ENCODE data around the gene ANKRD7.

Gene ANKRD7

GRCh38 chr7:118224521-118224920, at the start of gene ANKRD7:
Gene ANKRD7, plus strand, starts transcription at chr7:118224704. Its CDS starts 127 bp downstream, at chr7:118224831.
- DNase-seq, result no peak

GRCh38 chr7:118175740-118176139, 48.8 kb upstream of the ANKRD7 start:
- no peak for DNase-seq

DNA sequence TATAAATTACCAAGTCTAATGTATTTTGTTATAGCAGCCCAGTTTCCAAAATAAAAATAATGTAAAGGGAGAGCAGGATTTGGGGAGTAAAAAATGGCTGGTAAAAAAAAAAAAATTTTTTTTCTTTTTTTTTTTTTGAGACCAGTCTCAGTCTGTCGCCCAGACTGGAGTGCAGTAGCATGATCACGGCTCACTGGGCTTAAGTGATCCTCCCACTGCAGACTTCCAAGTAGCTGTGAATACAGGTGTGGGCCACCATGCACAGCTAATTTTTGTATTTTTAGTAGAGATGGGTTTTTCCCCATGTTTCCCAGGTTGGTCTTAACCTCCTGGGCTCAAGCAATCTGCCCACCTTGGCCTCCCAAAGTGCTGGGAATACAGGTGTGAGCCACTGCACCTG, 45.3 kb upstream of the ANKRD7 start:
- DNase-seq, result no peak

GRCh38 chr7:118182593-118183427, 41.7 kb upstream of the ANKRD7 start:
- peak in 1 of 56 donors; percentile 22 for DNase-seq

- DNase-seq, result peak in 3 of 56 donors; percentile 20 to 55 (median 37)
Measured at GRCh38 chr7:118183428-118183785, 41.1 kb upstream of the ANKRD7 start.

- peak; percentile 12 to 98 (median 90) for DNase-seq
Measured at GRCh38 chr7:118183786-118184564, 40.5 kb upstream of the ANKRD7 start, which contains the start of gene LSM8. Gene LSM8, plus strand, starts transcription at chr7:118184164. Its CDS starts 60 bp downstream, at chr7:118184224.

DNA sequence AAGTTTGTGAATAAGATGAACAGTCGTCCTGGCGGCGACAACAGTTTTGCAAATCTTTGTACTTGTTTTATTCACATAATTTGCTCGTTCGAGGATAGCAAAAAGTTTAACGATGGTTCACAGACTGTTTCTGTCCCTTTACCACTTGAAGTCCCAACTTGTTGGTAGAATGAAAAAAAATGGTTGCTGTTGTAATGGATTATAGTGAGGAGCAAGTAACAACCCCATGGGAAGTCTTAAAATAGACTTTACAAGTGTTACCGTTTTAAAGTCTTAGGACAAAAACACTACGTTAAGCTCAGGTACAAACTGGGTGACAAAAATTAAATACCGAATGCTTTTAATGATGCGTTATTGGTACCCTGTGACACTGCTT, 40.0 kb upstream of the ANKRD7 start:
- no peak for DNase-seq

DNA sequence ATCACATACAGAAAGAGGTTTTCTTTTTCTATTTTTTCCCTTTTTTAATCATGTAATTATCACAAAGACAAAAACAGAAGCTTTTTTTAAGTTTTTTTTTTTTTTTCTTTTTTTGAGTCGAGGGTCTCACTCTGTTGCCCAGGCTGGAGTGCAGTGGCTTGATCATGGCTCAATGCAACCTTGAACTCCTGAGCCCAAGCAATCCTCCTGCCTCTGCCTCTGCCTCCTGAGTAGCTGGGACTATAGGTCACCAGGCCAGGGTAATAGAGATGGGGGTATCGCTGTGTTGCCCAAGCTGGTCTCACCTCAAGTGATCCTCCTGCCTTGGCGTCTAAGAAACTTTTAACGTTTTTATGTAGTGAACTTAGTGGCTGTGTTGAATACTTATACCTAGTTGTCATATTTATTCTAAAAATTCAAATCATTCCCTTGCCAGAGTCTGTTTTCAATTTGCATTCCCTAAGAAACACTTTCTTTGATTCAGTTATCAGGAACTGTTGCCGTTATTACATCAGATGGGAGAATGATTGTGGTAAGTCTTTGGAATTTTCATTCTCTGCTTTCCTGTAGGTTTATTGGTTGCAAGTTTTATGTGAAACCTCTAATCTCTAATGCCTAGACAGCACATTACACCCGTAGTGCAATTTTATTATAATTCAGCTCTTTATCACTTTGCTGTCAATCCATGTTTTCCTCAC, 39.2 kb upstream of the ANKRD7 start:
- DNase-seq, result no peak

DNA sequence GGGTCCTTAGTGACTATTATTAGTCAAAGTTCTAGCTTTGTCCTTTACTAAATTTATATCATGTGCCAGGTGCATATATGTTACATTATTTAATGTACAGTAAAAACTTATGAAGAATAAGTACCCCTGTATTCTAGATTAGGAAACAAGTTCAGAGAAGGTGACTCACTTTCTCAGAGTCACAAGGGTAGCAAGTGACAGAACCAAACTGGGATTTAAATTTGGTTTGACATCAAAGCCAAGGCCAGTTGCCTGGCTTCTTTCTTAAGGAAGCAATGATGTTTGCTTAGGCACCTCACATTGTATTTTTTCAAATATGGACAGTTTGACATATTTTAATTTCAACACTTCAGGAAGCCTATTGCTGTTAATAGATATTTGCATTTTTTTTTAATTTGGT, 38.0 kb upstream of the ANKRD7 start:
- no peak for DNase-seq

DNA sequence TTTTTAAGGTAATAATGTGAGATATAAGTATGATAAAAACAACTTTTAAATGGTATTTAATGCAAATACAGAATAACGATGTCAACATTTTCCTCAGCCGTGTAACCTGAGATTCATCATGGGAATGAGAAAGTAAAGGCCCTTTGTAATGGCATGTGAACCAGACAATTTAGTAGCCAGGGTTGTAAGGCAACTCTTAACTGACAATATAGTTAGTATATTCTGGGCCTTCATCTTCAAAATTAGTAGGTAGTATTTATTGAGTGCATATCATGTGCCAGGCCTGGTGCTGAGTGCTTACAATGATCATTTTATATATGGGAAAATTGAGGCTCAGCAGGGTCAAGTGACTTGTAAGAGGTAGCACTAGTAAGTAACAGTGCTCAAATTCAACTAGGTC, 29.9 kb upstream of the ANKRD7 start:
- no peak for DNase-seq

- DNase-seq, result peak in 17 of 56 donors; percentile 1 to 61 (median 7)
Measured at GRCh38 chr7:118195837-118196474, 28.5 kb upstream of the ANKRD7 start.

GRCh38 chr7:118202061-118202460, 22.4 kb upstream of the ANKRD7 start:
- DNase-seq, result no peak

- peak in 55 of 56 donors; percentile 6 to 86 (median 59) for DNase-seq
Measured at GRCh38 chr7:118214051-118214832, 10.3 kb upstream of the ANKRD7 start.

DNA sequence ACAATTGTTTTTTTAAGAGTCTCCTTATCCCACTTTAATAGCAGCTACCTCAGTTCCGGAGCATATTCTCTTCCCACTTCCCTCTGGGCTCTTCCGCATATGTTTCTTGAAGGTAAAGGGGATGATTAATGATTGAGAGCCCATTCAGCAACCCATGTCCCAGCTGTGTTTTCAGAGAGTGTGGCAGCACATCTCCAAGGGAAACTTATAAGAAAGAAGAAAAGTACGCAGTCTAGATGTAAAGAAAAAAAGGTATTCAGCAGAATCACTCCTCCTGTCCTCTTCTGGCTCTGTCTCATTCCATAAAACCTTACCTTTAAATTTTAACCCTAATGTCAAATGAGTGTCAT, 9.7 kb upstream of the ANKRD7 start:
- DNase-seq, result no peak

DNA sequence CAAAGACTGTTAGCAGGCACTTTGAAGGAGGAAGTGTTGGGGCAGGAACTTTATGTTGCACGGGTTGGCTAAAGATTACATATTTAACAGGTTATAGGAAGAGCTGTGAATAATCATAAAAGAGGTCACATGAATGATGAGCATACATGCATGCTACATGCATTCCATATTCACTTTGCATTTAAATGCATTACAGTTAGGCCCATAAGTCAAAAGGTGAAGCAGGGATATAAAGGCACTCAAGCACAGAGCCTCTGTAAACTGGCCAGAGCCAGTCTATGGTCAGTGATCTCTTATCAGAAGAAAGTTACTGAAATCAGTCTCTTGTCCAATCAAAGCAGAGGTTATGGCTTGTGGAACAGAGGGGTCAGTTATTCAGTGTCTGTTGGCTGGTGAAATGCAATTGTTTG, 7.3 kb upstream of the ANKRD7 start:
- no peak for DNase-seq

- no peak for DNase-seq
Measured at GRCh38 chr7:118218413-118219156, 5.9 kb upstream of the ANKRD7 start.

DNA sequence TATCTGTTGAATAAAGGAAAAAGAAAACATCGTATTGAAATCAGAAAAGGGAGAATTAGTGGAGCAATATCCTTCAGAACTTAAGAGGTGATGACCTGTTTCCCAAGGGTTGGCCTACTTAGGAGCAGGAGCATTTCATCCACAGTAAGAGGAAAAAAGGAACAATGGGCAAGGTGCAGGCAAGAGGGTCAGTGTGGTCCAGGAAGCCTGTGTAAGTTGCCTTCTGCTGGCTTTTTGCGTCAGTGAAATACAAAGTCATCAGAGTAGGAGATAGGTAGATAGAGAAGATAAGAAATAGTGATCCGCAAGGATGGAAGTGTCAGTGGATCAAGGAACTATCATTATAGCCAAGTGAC, 5.4 kb upstream of the ANKRD7 start:
- no peak for DNase-seq

GRCh38 chr7:118220583-118220982, 3.9 kb upstream of the ANKRD7 start:
- no peak for DNase-seq

DNA sequence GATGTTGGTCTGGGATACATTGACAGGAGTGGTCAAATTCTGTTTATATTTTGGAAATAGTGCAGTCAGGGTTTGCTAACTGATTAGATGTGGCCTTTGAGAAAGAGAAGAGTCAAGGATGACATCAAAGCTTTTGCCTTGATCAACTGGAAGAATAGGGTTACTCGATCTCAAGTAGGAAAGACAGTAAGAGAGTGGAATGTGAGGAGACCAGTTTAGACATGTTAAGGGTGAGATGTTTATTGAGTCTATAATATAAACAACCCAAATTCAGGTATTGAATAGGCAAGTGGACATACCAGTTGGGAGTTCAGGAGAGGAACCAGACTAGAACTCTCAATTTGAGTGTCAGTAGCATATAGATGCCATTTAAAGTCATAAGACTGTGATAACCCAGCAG, 1.9 kb upstream of the ANKRD7 start:
- no peak for DNase-seq

DNA sequence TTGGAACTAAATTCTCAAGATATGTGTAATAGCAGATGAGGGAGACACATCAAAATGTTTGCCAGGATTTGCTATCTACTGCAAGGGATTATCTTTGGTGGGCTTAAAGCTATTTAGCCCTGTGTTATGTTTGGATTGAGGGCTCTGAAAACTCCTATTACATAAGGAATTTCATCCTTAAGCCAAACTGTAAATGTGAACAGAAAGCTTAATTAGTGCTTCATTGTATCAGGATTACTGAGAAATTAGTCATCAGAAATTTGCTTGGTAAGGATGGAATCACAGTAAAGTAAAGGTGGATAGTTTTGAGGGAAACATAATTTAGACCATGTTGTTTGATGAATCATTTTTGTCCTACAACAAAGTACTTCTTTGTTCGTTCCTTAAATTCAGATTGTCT, 8.3 kb downstream of the ANKRD7 start:
- DNase-seq, result no peak
